Stomach (tissue), 9 donors: ENCODE data around the gene PFDN4. TPM values are rescaled to one million over a fixed set of nuclear protein-coding genes. Genes with fewer than 3 reads are reported as not detected.

Experiments
- DNase-seq, 2 donors: peaks; one replicate each; pipeline versions ENCODE4 v3.0.0 to v3.0.0-alpha.2; 2013 to 2019
- H3K27ac ChIP-seq, 5 donors: fragments of 200-600 bp in 4 of 5; sonication (generic) in 4 of 5; one replicate each; pipeline ENCODE4 v1.5.1; 2013 to 2019; ENCODE audit warnings: mild to moderate bottlenecking in 1 of 5, moderate library complexity in 1 of 5
- H3K27me3 ChIP-seq, 3 donors: fragments of 200-600 bp; sonication (generic); one replicate each; pipeline ENCODE4 v1.5.1; 2017 to 2019; ENCODE audit warnings: mixed run types in 1 of 3
- H3K36me3 ChIP-seq, 4 donors: fragments of 200-600 bp; sonication (generic); 1 replicate in 3 of 4; 2 replicates in 1 of 4; pipeline ENCODE4 v1.5.1; 2016 to 2019
- H3K4me1 ChIP-seq, 4 donors: fragments of 200-600 bp; sonication (generic); one replicate each; pipeline ENCODE4 v1.5.1; 2016 to 2019
- H3K4me3 ChIP-seq, 4 donors: fragments of 200-600 bp; sonication (generic) in 3 of 4; one replicate each; pipeline ENCODE4 v1.5.1; 2016 to 2019; ENCODE audit warnings: mild to moderate bottlenecking in 1 of 4
- H3K9me3 ChIP-seq, 4 donors: fragments of 200-600 bp; sonication (generic); one replicate each; pipeline ENCODE4 v1.5.1; 2016 to 2019
- EP300 ChIP-seq: sonication (generic); formaldehyde crosslinking; IDR thresholded peaks from one replicate; pipeline ENCODE4 v1.6.1; 2017; ENCODE audit warnings: antibody characterized with exemption
- POLR2A ChIP-seq, 4 donors: fragments of 450-650 bp; IDR thresholded peaks; one replicate each; pipeline ENCODE4 v1.6.1; 2016; ENCODE audit warnings: antibody characterized with exemption in 4 of 4, control low read depth in 2 of 4, mild to moderate bottlenecking in 1 of 4, moderate library complexity in 1 of 4
- POLR2AphosphoS5 ChIP-seq, 3 donors: sonication (generic); formaldehyde crosslinking; IDR thresholded peaks; one replicate each; pipeline ENCODE4 v1.6.1; 2016; ENCODE audit warnings: antibody characterized with exemption in 3 of 3
- WGBS, 5 donors: extraction: QIAGEN DNeasy Blood & Tissue Kit in 3 of 5; methylation state at CpG; one replicate each; pipeline versions ENCODE4 v1.1.5 to v1.1.7; 2013 to 2018; 5-methylcytosine and 5-hydroxymethylcytosine counted together
- intact Hi-C: fragments of 100-400 bp; cut with DNase I; formaldehyde crosslinking; loops from one replicate; pipeline ENCODE4 v1.15.1; 2023; ENCODE audit warnings: low total_unique reads
- polyA plus RNA-seq, 3 donors: library from polyadenylated mRNA; stranded (reverse); fragments of 200-250 nt; gene quantifications; one replicate each; pipeline ENCODE4 v1.2.3, GENCODE V29; 2013
- total RNA-seq, 5 donors: library from RNA; depleted of rRNA; stranded (reverse); fragments of >200 nt; gene quantifications; one replicate each; pipeline versions ENCODE4 v1.1.0 to v1.2.3, GENCODE V29; 2014 to 2016
- TF ChIP-seq, protein P1 (sequence below), 7 experiments: fragments of 450-650 bp in 4 of 7; fragments of 200-600 bp in 3 of 7; sonication (generic) in 3 of 7; IDR thresholded peaks; one replicate each; pipeline ENCODE4 v1.5.1; 2016 to 2019; ENCODE audit warnings: antibody characterized with exemption in 7 of 7, control low read depth in 2 of 7, mild to moderate bottlenecking in 1 of 7
- donor health status: healthy with polysubstance abuse.
- donor health status: Bipolar disorder and iron deficiency.
- donor health status: healthy.

PFDN4 gene
- total and polyA plus RNA-seq, 8 donors = 49.8 to 70.6 (median 63.1) TPM

DNA sequence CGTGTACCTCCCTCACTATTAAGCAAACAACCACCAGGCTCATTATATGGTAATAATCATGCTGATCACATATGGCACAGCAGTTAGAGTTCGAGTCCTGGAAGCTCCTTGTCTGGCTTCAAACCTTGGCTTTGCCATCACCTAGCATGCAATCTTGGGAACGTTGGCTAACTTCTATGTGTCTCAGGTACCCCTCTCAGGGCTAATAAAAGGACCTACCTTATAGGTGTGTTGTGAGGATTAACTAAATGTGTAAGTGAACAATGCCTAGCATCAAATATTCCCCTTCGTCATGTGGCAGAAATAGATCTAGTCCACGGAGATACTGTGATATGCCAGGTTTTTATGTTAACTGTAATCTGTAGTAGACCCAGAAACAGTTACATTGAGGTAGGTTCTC lies 44.5 kb upstream of the PFDN4 start:
- H3K9me3 ChIP-seq = no peaks in the 10 kb centered on the region
- no peak overlapping the region for H3K27ac ChIP-seq
- no peak overlapping the region for H3K4me3 ChIP-seq
- no peaks in the 10 kb centered on the region for H3K4me1 ChIP-seq
- no peak for TF ChIP-seq POLR2AphosphoS5 (IDR thresholded peaks at IDR 0.05)
- TF ChIP-seq EP300 = no peak
- TF ChIP-seq POLR2A (IDR thresholded peaks at IDR 0.05) = no peak
- TF ChIP-seq, protein P1, sequence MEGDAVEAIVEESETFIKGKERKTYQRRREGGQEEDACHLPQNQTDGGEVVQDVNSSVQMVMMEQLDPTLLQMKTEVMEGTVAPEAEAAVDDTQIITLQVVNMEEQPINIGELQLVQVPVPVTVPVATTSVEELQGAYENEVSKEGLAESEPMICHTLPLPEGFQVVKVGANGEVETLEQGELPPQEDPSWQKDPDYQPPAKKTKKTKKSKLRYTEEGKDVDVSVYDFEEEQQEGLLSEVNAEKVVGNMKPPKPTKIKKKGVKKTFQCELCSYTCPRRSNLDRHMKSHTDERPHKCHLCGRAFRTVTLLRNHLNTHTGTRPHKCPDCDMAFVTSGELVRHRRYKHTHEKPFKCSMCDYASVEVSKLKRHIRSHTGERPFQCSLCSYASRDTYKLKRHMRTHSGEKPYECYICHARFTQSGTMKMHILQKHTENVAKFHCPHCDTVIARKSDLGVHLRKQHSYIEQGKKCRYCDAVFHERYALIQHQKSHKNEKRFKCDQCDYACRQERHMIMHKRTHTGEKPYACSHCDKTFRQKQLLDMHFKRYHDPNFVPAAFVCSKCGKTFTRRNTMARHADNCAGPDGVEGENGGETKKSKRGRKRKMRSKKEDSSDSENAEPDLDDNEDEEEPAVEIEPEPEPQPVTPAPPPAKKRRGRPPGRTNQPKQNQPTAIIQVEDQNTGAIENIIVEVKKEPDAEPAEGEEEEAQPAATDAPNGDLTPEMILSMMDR (IDR thresholded peaks at IDR 0.05) = no peak
- WGBS, 5 donors = 82 to 87% (median 83%) methylated on average over 5 of the region's 5 CpGs
- H3K36me3 ChIP-seq = no peaks in the 10 kb centered on the region
- DNase-seq = no peak
- intact Hi-C loops = no loop called here
- peaks cover 0 to 64% (median 11%) of the 10 kb centered on the region in 3 donors for H3K27me3 ChIP-seq

GRCh38 chr20:54165014-54165413 lies 42.9 kb upstream of the PFDN4 start:
- WGBS, 5 donors = 90 to 97% (median 92%) methylated on average over 9 of the region's 9 CpGs
- no peaks in the 10 kb centered on the region for H3K4me1 ChIP-seq
- H3K9me3 ChIP-seq = no peaks in the 10 kb centered on the region
- no peak overlapping the region for H3K27ac ChIP-seq
- TF ChIP-seq EP300 = no peak
- TF ChIP-seq POLR2A (IDR thresholded peaks at IDR 0.05) = no peak
- TF ChIP-seq, protein P1 (IDR thresholded peaks at IDR 0.05) = no peak
- TF ChIP-seq POLR2AphosphoS5 (IDR thresholded peaks at IDR 0.05) = no peak
- H3K27me3 ChIP-seq = peaks cover 0 to 70% (median 12%) of the 10 kb centered on the region in 3 donors
- H3K36me3 ChIP-seq = no peaks in the 10 kb centered on the region
- intact Hi-C loops = no loop called here
- no peak for DNase-seq
- no peak overlapping the region for H3K4me3 ChIP-seq

GRCh38 chr20:54165803-54166202 lies 42.1 kb upstream of the PFDN4 start:
- Histone ChIP-seq H3K27me3 (peaks cover 0 to 78% (median 18%) of the 10 kb centered on the region in 3 donors), H3K27ac (no peak overlapping the region), H3K4me1 (no peaks in the 10 kb centered on the region), H3K9me3 (no peaks in the 10 kb centered on the region), H3K36me3 (no peaks in the 10 kb centered on the region), H3K4me3 (no peak overlapping the region)
- no peak for TF ChIP-seq POLR2AphosphoS5 (IDR thresholded peaks at IDR 0.05)
- no peak for TF ChIP-seq EP300
- intact Hi-C loops = no loop called here
- no peak for DNase-seq
- WGBS, 5 donors = 36 to 57% (median 44%) methylated on average over 2 of the region's 2 CpGs

GRCh38 chr20:54166987-54167662 lies 40.8 kb upstream of the PFDN4 start:
- no peak for TF ChIP-seq EP300
- 85 to 94% (median 90%) methylated on average over 7 of the region's 7 CpGs for WGBS, 5 donors
- Histone ChIP-seq H3K9me3 (no peaks in the 10 kb centered on the region), H3K27me3 (peaks cover 0 to 88% (median 28%) of the 10 kb centered on the region in 3 donors), H3K27ac (no peak overlapping the region), H3K4me3 (no peak overlapping the region), H3K36me3 (no peaks in the 10 kb centered on the region), H3K4me1 (no peaks in the 10 kb centered on the region)
- DNase-seq = no peak
- intact Hi-C loops = no loop called here

- intact Hi-C loops = no loop called here
- H3K9me3 ChIP-seq = no peaks in the 10 kb centered on the region
- TF ChIP-seq, protein P1 (IDR thresholded peaks at IDR 0.05) = no peak
- no peak for TF ChIP-seq POLR2A (IDR thresholded peaks at IDR 0.05)
- TF ChIP-seq POLR2AphosphoS5 (IDR thresholded peaks at IDR 0.05) = no peak
- no peak for TF ChIP-seq EP300
- H3K27me3 ChIP-seq = peaks cover 10 to 88% (median 38%) of the 10 kb centered on the region in 3 donors
- H3K36me3 ChIP-seq = no peaks in the 10 kb centered on the region
- no peak overlapping the region for H3K27ac ChIP-seq
- peaks cover 7 to 10% (median 8%) of the 10 kb centered on the region in 4 donors for H3K4me1 ChIP-seq
- 61 to 68% (median 63%) methylated on average over 11 of the region's 11 CpGs for WGBS, 5 donors
- peak in 1 of 2 donors; percentile 19 for DNase-seq
- H3K4me3 ChIP-seq = no peak overlapping the region
Measured at GRCh38 chr20:54167909-54168872, 39.7 kb upstream of the PFDN4 start.
